Stimulated activated CD8-positive, alpha-beta memory T cell treated with anti-CD3 and anti-CD28 coated beads, Interleukin-4, amount 100 ng/mL, for 48 hours (primary cell): ENCODE measurements around the gene F8.
"Not testable (repeated sequence)": the region's sequence is repeated elsewhere in the genome, so short reads cannot be mapped to it uniquely, and the experiment has no call there.

ENCODE experiments used
- DNase-seq: peaks from one replicate; pipeline ENCODE4 v3.0.0-alpha.2; 2020

F8 gene

DNA sequence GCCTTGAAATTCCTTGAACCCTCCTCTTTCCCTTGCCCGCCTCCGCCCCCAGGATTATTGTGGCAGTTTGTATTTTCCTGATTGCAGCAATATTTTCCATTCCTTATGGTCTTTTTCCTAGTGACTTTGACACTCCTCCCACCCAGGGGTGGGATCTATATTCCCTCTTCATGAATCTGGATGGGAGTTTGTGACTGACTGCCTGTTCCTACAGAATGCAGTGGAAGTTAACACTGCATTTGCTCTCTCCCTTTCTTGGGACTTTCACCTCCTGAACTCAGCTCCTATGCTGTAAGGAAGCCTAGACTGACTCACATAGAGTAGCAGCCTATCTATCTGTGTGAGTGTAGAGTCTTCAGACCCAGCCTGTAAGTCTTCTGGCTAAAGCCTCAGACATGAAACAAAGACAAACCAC, 6.4 kb upstream of the F8 start:
- no peak for DNase-seq

DNA sequence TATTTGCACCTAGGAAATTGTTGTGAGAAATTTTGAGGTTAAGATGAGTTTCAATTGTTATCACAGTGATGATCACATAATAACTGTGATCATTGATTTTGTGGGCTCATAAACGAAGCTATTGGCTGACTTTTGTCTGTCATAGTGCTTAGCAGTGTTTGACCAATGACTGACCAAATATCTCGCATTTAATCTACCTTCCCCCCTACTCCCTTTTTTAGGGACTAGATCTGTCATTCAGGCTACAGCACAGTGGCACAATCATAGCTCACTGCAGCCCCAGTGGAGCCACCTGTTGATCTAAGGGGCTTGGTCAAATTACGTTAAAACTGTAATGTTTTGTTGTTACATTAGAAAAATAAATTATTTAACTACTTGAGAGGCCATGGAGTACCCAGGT, 5.6 kb upstream of the F8 start:
- no peak for DNase-seq

DNA sequence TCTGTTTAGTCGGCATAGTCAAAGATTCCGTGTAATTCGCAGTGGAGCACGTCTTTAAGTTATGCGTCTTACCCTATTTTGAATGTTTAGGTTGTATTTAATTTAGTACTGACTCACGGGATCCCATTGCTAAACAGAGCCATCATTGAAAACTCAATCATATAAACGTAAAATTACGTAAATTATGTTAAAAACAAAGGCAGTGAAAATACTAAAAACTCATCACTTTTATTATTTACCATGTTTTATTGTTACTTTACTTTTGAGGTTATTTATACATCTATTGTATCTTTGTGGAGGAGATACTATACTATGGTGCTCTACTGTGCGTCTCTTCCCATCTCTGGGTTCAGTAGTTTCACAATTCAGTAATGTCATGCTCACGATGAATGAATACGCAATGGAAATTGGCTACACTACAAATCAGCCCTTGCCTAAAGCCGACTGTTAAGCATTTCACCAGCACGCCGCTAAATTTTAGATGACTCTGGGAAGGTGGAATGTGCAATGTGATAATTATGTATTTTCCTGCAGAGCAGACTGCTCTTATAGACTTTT, 5.1 kb upstream of the F8 start:
- DNase-seq: no peak

DNA sequence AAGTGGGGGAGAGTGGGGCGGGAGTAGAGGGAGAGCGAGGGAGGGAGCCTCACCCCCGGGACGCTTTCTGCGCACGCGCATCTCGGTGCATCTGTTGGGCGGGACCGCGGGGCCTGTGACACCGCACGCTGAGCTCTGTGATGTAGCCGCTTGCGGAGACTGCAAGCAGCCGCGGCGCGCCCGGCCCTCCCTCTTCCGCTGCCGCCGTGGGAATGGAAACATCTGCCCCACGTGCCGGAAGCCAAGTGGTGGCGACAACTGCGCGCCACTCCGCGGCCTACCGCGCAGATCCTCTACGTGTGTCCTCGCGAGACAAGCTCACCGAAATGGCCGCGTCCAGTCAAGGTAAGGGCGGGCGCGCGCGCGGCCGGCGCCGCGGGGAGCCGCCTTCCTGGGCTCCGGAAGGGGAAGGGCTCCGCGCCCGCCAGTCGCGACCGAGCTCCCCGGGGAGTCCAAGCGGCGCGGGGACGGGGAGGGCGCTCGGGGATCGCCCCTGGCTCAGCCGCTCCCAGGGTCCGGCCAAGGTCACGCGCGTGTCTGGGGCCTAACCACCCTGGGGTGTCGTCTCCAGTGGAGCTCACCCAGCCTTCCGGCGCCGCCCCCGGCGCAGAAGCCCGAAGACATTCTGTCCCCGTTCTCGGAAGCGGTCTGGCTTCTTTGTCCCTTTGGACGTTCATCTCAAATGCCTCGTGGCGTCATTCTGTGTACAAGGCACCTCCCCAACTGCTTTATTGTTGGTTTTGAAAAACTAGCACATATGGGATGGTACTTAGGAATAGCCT, 4.4 kb upstream of the F8 start, which contains the start of gene FUNDC2:
TSS of gene FUNDC2 (plus strand) at position 118 of the 782 bp plus-strand sequence. CDS start at position 213, 95 bp downstream.
- DNase-seq: peak; percentile 92

- no peak for DNase-seq
Observed at GRCh38 chrX:155026420-155026726, 3.9 kb upstream of the F8 start.

- no peak for DNase-seq
Observed at GRCh38 chrX:155023907-155024833, 1.6 kb upstream of the F8 start.

DNA sequence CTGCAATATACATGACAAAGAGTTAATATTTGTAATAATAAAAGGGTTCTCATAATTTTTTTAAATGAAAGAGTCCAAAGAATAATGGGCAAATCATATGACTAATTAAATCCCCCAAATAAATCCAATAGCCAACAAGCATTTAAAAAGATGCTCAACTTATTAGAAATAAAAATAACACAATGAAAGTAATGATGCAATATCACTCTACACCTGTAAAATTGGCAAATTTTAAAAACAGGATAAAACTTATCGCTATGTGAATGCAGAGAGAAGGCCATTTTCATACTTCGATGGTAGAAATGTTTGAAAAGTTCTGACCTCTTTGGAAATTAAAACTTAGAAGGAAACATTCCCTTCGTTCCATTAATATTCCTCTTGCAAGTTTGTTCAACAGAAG, 1.9 kb downstream of the F8 start:
- no peak for DNase-seq

- no peak for DNase-seq
Observed at GRCh38 chrX:155009994-155010472, 12.5 kb downstream of the F8 start.

DNA sequence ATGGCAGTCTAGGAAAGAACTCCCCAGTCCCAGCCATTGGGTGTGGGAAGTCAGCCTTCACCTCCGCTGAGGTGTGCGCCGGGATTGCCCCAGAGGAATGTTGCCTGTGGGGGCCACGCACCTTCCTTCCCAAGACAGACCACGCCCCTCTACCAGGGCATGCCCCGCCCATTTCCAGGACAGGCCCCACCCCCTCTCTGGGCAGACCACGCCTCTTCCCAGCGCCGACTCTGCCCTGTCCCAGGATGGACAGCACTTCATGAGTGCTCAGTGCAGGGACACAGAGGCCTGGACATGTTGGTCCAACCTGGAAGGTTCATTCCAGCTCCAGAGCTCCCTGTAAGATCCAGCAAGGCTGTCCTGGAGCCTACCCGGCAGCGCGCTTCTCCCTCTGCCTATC, 13.9 kb downstream of the F8 start:
- not testable (repeated sequence) for DNase-seq

- not testable (repeated sequence) for DNase-seq
Observed at GRCh38 chrX:155006913-155007671, 15.4 kb downstream of the F8 start.

DNA sequence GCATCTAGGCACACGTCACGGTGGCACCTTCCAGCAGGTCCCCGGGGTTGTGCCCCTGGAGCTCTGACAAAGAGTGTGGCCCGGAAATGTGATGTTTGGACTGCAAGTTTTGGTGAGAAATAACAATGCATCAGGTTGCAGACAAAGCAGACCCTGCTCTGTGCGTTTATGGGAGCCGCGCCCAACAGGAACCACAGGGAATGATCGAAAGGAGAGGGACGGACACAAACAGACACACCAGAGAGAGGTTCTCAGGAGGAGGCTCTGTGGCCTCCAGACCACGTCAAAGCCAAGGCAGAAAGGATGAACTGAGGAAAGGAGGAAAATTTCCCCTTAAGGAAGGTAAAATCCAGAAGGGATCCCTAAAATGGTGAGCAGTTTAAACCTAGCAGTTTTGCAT, 16.1 kb downstream of the F8 start:
- DNase-seq: not testable (repeated sequence)

DNA sequence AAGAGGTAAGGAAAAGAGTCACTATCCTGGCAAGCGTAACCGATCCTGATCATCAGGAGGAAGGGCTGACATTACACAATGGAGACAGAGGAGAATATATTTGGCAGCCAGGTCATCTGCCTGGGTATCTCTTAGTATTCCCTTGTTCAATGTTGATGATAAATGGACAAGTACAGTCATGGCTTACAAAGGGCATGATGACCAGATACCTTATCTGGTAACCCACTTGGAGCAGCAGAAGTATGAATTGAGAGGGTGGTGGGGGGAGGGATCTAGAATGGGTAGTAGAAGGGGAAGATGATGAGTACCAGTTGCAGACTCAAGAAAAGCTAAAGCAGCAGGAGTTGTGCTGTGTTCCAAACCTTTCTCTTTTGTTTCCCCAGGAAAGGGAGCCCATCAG, 17.3 kb downstream of the F8 start:
- DNase-seq: no peak

DNA sequence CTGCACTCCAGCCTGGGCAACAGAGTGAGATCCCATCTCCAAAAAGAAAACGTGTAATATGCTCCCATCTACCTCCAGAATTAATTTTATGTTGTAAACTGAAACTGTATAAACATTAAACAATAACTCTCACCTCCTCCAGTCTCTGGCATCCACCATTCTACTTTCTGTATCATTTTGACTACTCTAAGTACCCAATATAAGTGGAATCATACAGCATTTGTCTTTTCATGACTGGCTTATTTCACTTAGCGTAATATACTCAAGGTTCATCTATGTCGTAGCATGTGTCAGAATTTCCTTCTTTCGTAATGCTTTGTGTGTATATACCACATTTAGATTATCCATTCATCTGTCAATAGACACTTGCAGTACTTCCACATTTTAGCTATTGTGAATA, 20.6 kb downstream of the F8 start:
- DNase-seq: no peak

GRCh38 chrX:155000841-155001240, 21.7 kb downstream of the F8 start:
- no peak for DNase-seq

- no peak for DNase-seq
Observed at GRCh38 chrX:154998204-154998880, 24.2 kb downstream of the F8 start.

GRCh38 chrX:154991476-154991875, 31.0 kb downstream of the F8 start:
- DNase-seq: no peak

DNA sequence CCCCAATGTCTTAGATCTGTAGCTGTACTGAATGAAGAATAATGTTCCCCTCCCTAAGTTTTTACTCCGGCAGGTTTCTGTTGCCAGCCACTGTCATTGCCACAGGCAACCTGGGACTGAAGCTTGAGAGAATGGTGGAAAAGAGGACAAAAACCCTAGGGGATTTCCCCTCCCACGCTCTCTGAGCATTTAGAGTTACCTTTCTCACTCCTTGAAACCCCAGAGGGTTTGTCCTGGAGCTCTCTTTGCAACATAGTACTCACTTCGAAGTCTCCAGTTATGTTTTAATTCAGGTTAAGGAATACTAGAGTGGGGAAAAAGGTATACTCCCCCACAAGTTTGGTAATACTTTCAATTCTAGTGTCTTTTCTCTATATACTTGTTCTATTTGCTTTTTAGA, 31.5 kb downstream of the F8 start:
- DNase-seq: peak; percentile 34

DNA sequence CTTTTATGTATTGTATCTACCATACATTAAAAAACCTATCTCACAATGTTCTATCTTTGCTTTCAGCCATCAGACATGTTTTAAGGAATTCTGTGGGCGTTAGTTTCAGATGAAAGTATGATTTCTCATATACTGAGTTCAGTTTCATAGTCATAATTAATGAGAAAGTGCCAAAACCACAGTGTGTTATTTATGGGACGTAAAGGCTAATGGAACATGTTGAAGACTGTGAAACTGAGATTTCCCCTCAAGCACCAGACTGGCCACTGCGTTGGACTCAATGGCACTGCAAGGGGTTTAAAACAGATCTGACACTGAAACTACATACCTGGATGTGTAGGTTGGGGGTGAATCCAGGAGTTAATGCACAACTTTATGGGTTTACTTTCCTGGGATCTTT, 32.0 kb downstream of the F8 start:
- DNase-seq: no peak

DNA sequence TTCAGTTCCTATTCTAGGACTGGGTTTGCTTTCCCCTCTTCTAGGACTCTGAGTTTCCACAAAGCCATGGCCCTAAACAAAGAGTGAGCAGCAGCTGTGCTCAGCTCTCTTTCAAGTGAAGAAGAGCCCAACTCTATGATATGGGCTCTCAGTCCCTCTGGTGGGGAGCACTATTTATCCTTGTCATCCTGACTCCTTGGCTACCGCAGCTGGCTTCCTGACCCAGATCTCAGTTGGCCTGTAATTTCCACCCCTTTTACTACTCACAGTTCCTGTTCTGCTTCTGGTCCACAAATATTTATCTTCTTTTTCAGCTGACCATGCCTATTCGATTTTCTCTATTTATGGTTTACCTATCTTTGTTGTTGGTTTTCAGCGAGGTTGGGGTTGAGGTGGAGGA, 33.8 kb downstream of the F8 start:
- no peak for DNase-seq

GRCh38 chrX:154987940-154988339, 34.6 kb downstream of the F8 start:
- no peak for DNase-seq

- no peak for DNase-seq
Observed at GRCh38 chrX:154986826-154987575, 35.5 kb downstream of the F8 start.

- DNase-seq: no peak
Observed at GRCh38 chrX:154981116-154981411, 41.5 kb downstream of the F8 start.
